Thyroid gland (tissue), 4 donors: ENCODE data around the gene FRMD4B.

Source experiments
- POLR2A ChIP-seq, 2 donors: fragments of 450-650 bp; IDR thresholded peaks; one replicate each; pipeline ENCODE4 v1.6.1; 2017; ENCODE audit warnings: antibody characterized with exemption in 2 of 2, mild to moderate bottlenecking in 2 of 2, moderate library complexity in 1 of 2
- TF ChIP-seq, protein P1 (sequence below), 6 experiments: fragments of 200-600 bp in 3 of 6; fragments of 450-650 bp in 3 of 6; sonication (generic) in 3 of 6; IDR thresholded peaks; one replicate each; pipeline ENCODE4 v1.5.1; 2016 to 2019; ENCODE audit warnings: antibody characterized with exemption in 6 of 6, mild to moderate bottlenecking in 2 of 6, inconsistent platforms in 1 of 6, moderate library complexity in 1 of 6

DNA sequence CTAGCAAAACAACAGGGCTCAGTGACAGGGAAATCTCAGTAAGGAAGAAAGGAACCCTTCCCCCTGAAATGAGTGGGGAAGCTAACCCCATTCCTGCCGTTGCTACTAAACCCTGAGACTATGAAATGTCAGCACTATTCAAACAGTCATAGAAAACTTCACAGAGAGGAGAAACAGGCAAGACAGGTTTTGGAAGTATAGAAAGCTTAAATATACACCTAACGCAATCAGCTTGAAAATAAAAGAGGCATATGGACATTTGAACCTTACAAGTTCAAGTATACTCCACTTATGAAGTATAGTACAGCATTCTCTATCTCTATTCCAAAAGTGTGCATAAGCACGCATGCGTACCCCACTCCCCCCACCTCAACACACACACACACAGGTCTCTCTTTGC, 17.6 kb upstream of the FRMD4B start:
- TF ChIP-seq, protein P1, sequence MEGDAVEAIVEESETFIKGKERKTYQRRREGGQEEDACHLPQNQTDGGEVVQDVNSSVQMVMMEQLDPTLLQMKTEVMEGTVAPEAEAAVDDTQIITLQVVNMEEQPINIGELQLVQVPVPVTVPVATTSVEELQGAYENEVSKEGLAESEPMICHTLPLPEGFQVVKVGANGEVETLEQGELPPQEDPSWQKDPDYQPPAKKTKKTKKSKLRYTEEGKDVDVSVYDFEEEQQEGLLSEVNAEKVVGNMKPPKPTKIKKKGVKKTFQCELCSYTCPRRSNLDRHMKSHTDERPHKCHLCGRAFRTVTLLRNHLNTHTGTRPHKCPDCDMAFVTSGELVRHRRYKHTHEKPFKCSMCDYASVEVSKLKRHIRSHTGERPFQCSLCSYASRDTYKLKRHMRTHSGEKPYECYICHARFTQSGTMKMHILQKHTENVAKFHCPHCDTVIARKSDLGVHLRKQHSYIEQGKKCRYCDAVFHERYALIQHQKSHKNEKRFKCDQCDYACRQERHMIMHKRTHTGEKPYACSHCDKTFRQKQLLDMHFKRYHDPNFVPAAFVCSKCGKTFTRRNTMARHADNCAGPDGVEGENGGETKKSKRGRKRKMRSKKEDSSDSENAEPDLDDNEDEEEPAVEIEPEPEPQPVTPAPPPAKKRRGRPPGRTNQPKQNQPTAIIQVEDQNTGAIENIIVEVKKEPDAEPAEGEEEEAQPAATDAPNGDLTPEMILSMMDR (IDR thresholded peaks at IDR 0.05): no peak
- TF ChIP-seq POLR2A (IDR thresholded peaks at IDR 0.05): no peak
